Stimulated activated CD4-positive, alpha-beta T cell treated with anti-CD3 and anti-CD28 coated beads, TNF-alpha, amount 100 ng/mL, for 48 hours (primary cell): ENCODE results near the gene RFLNA.
A peak's percentile ranks its signal among the peaks of the same experiment; 100 is the strongest.
"Not testable (repeated sequence)": the region's sequence is repeated elsewhere in the genome, so short reads cannot be mapped to it uniquely, and the experiment has no call there.

Experiments
- DNase-seq, 3 donors: peaks; one replicate each; pipeline ENCODE4 v3.0.0-alpha.2; 2020; ENCODE audit warnings: low read depth in 3 of 3

Gene RFLNA

GRCh38 chr12:124319368-124320050, 24.6 kb downstream of the RFLNA start:
- DNase-seq = no peak

- peak; percentile 52 to 58 (median 53) for DNase-seq
Observed at GRCh38 chr12:124321040-124321481, 26.2 kb downstream of the RFLNA start.

GRCh38 chr12:124321556-124322270, 26.8 kb downstream of the RFLNA start:
- DNase-seq = no peak

- no peak for DNase-seq
Observed at GRCh38 chr12:124322271-124322998, 27.5 kb downstream of the RFLNA start.

GRCh38 chr12:124322999-124323328, 28.1 kb downstream of the RFLNA start:
- not testable (repeated sequence) for DNase-seq

GRCh38 chr12:124323771-124324530, 29.1 kb downstream of the RFLNA start:
- DNase-seq = no peak

- DNase-seq = no peak
Observed at GRCh38 chr12:124324803-124325705, 30.2 kb downstream of the RFLNA start.

- DNase-seq = no peak
Observed at GRCh38 chr12:124326104-124326503, 31.2 kb downstream of the RFLNA start.

- DNase-seq = no peak
Observed at GRCh38 chr12:124326871-124327270, 32.0 kb downstream of the RFLNA start.

GRCh38 chr12:124327362-124328043, 32.6 kb downstream of the RFLNA start:
- DNase-seq = no peak

GRCh38 chr12:124328116-124328515, 33.2 kb downstream of the RFLNA start:
- DNase-seq = no peak

- DNase-seq = no peak
Observed at GRCh38 chr12:124328636-124329035, 33.7 kb downstream of the RFLNA start.

- DNase-seq = no peak
Observed at GRCh38 chr12:124332058-124332672, 37.3 kb downstream of the RFLNA start.

GRCh38 chr12:124332900-124333299, 38.0 kb downstream of the RFLNA start:
- no peak for DNase-seq

GRCh38 chr12:124333724-124334123, 38.8 kb downstream of the RFLNA start:
- no peak for DNase-seq

- no peak for DNase-seq
Observed at GRCh38 chr12:124334266-124334665, 39.4 kb downstream of the RFLNA start.

- DNase-seq = no peak
Observed at GRCh38 chr12:124334976-124335375, 40.1 kb downstream of the RFLNA start.

GRCh38 chr12:124335426-124336183, 40.7 kb downstream of the RFLNA start:
- no peak for DNase-seq

GRCh38 chr12:124336184-124336437, 41.2 kb downstream of the RFLNA start:
- DNase-seq = no peak
